HG02763 (cell line): ENCODE results near the gene PPP1CC.

ENCODE experiments used
- ATAC-seq: cut with Tn5 transposase; IDR thresholded peaks from one replicate; pipeline ENCODE4 v1.9.1; 2021; ENCODE audit warnings: mild to moderate bottlenecking, moderate library complexity; ENCODE audit not compliant: unreplicated experiment

The PPP1CC gene

GRCh38 chr12:110689281-110690126, 53.2 kb downstream of the PPP1CC start:
- ATAC-seq = peak; percentile 36

DNA sequence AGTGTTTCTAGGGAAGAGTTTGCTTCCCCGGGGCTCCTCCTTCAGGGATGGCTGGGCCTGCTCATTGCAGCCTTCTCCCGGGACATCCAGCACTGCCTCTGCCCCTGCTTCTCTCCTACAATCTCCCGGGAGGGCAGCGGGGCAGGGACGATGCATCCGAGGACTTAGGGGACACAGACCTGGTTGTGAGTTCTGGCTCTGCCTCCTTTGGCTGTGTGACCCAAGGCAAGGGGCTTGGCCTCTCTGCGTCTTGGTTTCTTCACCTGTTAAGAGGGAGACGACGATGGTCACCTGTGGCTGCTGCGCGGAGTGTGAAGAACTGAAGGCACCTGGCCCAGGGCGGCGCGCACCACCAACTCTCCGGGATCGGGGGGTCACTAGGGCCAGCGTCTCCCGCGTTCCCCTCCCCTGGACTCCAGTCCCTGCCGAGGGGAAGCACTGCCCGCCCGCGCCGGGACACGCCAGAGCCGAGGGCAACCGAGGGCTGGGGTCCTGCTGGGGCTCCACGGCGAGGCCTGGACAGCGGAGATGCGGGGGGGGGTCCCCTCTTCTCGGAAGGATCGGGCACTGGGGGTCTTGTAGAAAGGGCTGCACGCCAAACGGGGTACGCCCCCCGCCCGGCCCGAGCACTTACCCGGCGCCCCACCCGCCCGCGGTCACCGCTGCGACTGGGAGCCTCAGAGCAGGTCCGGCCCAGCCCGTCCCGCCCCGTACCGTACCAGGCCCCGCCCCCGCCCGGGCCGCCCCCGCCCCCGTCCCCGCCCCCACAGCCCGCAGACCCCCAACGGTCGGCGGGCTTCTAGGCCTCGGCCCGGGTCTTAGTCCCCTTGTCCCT, 54.0 kb downstream of the PPP1CC start, which contains the start of gene HVCN1:
Gene HVCN1 (minus strand): TSS at position 670 of the 835 bp plus-strand sequence. CDS start 5,870 bp downstream, outside the sequence.
- peak; percentile 33 for ATAC-seq

GRCh38 chr12:110687396-110688169, 55.1 kb downstream of the PPP1CC start:
- ATAC-seq = no peak

DNA sequence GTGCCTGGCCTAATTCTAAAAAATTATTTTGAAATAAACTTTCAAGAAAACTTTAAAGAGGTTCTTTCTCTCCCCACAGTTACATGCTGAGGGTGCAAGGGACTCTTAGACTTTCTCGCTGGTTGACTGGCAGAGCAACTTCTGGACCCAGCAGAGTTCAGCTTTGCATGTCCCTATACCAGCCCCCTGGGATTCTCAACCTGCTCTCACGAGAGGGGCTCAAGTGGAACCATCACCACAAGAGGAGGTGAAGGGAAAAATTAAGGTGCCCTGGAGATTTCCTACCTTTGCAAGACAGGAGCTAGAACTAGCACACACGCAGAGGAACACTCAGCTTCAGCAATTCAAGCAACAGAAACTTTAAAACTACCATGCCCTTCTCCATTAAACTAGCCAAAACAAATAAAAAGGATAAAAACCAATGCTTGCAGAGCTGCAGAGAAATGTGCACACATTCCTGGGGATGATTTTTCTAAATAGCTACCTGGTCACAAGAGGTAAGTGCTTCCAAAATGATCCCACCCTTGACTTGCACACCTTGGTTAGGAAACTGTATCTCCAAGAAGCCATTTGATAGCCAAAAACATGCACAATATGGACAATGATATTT, 56.3 kb downstream of the PPP1CC start:
- no peak for ATAC-seq

DNA sequence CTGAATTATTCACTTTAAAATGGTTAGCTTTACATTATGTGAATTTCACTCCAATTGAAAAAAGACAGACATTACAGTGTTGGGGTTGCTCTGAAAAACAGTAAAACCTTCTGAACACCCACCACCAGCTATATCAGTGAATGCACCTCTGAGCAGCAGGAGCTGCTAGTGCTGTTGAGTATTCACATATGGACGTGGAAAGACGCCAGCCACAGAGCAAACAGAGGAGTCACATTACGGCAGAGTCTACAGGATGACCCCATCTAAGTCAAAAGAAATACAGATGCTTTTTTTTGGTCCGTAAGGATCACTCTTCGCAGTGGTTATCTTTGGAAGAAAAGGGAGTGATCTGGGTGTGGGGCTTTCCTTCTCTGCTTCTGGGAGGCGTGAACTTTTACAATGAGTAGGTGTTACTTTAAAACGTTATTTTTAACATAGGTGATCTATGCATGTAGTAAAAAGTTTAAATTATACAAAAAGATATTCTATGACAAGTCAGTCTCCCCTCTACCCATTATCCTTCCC, 58.3 kb downstream of the PPP1CC start:
- ATAC-seq = no peak

DNA sequence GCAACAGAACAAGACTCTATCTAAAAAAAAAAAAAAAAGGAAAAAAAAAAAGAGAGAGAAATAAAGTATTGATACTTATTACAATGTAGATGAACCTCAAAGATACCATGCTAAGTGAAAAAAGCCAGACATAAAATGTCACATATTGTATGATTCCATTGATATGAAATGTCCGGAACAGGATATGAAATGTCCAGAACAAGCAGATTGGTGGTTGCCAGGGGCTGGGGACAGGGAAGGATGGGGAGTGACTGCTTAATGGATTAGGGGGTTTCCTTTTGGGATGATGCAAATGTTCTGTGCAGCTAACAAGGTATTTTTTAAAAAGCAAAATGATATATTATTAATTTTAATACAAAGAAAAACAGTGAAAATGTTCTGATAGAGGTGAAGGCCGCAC, 58.8 kb downstream of the PPP1CC start:
- no peak for ATAC-seq

DNA sequence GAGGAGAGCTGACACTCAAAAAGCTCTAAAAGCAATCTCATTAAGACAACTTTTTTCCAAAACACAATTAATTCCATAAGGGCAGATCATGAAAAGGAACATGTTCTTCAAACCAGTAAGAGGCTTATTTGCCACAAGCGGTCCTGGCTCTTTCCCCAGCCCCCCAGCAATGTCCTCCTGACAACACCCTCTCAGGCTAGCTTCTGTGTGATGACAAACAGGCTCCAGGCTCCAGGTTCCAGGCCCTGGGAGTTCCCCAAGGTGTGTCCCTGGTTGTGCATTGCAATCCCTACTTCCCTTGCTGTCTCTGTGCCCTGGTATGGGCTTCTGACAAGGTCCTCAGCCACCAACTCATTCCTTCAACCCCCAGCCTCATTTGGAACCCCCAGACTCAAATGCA, 62.7 kb downstream of the PPP1CC start:
- no peak for ATAC-seq

- ATAC-seq = no peak
Observed at GRCh38 chr12:110679201-110679600, 63.5 kb downstream of the PPP1CC start.

DNA sequence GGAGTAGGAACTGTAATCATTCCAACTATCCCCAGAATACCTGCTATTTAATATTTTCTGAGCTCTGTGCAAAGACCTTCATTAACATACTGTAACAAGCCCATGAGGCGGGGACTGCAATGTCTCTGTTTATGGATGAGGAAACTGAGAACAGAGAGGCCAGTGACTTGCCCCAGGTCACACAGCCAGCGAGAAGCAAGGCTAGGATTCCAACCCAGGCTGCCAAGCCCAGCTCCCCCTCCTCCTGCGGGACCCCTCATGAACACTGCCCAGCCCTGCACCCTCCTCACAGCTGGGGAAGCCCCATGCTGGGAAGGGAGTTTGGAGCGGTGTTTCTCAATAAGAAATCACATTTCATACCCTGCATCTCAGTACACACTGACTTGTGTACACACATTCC, 64.7 kb downstream of the PPP1CC start:
- no peak for ATAC-seq

- ATAC-seq = peak; percentile 79
Observed at GRCh38 chr12:110677206-110677911, 65.3 kb downstream of the PPP1CC start.

- ATAC-seq = no peak
Observed at GRCh38 chr12:110676171-110676570, 66.5 kb downstream of the PPP1CC start.

GRCh38 chr12:110670161-110670701, 72.5 kb downstream of the PPP1CC start:
- ATAC-seq = peak; percentile 37
